ENCODE measurements around the gene CHST14.

DNA sequence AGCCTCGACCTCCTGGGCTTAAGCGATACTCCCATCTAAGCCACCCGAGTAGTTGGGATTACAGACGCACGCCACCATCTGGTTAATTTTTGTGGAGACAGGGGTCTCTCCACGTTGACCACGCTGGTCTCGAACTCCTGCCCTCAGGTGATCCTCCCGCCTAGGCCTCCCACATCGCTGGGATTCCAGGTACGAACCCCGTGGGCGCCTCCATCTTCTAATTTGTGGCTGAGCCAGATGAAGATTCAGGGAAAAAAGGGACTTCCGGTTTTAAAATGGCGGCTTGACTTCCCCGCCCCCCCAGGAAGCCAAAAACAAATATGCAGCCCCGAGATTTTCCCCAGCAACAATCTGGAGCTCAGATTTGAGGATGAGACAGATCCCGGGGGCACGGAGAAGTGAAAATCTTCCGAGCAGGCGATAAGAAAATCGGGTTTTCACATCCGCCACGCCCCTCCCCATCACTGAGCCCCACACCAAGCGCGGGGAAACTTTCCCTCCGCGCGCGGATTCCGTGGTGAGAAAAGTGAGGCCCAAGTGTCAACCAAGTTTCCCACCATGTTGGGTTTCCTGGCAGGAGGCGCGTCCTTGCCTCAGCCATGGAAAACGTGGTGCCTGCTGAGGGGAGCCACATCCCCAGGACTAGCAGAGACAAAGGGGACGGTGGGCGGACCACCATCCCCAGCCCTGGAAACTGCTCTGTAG, 15.4 kb downstream of the CHST14 start:
- TF ChIP-seq, protein P1, sequence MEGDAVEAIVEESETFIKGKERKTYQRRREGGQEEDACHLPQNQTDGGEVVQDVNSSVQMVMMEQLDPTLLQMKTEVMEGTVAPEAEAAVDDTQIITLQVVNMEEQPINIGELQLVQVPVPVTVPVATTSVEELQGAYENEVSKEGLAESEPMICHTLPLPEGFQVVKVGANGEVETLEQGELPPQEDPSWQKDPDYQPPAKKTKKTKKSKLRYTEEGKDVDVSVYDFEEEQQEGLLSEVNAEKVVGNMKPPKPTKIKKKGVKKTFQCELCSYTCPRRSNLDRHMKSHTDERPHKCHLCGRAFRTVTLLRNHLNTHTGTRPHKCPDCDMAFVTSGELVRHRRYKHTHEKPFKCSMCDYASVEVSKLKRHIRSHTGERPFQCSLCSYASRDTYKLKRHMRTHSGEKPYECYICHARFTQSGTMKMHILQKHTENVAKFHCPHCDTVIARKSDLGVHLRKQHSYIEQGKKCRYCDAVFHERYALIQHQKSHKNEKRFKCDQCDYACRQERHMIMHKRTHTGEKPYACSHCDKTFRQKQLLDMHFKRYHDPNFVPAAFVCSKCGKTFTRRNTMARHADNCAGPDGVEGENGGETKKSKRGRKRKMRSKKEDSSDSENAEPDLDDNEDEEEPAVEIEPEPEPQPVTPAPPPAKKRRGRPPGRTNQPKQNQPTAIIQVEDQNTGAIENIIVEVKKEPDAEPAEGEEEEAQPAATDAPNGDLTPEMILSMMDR (IDR thresholded peaks at IDR 0.05), result no peak
- TF ChIP-seq RAD21 (IDR thresholded peaks at IDR 0.05; ENCODE audit: low read length) (no peak), TAF1 (IDR thresholded peaks at IDR 0.05; ENCODE audit: borderline replicate concordance, low read depth, low read length) (no peak), EZH2phosphoT487 (IDR thresholded peaks at IDR 0.05; ENCODE audit: borderline replicate concordance, low read depth) (no peak), POLR2AphosphoS5 (IDR thresholded peaks at IDR 0.05; ENCODE audit: low read depth, low read length) (no peak)
- TF ChIP-seq, protein P2, sequence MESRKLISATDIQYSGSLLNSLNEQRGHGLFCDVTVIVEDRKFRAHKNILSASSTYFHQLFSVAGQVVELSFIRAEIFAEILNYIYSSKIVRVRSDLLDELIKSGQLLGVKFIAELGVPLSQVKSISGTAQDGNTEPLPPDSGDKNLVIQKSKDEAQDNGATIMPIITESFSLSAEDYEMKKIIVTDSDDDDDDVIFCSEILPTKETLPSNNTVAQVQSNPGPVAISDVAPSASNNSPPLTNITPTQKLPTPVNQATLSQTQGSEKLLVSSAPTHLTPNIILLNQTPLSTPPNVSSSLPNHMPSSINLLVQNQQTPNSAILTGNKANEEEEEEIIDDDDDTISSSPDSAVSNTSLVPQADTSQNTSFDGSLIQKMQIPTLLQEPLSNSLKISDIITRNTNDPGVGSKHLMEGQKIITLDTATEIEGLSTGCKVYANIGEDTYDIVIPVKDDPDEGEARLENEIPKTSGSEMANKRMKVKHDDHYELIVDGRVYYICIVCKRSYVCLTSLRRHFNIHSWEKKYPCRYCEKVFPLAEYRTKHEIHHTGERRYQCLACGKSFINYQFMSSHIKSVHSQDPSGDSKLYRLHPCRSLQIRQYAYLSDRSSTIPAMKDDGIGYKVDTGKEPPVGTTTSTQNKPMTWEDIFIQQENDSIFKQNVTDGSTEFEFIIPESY (IDR thresholded peaks at IDR 0.05; ENCODE audit: borderline replicate concordance, low read depth), result no peak
- TF ChIP-seq, protein P3, sequence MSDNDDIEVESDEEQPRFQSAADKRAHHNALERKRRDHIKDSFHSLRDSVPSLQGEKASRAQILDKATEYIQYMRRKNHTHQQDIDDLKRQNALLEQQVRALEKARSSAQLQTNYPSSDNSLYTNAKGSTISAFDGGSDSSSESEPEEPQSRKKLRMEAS (IDR thresholded peaks at IDR 0.05; ENCODE audit: low read depth), result no peak
- TF ChIP-seq, protein P4, sequence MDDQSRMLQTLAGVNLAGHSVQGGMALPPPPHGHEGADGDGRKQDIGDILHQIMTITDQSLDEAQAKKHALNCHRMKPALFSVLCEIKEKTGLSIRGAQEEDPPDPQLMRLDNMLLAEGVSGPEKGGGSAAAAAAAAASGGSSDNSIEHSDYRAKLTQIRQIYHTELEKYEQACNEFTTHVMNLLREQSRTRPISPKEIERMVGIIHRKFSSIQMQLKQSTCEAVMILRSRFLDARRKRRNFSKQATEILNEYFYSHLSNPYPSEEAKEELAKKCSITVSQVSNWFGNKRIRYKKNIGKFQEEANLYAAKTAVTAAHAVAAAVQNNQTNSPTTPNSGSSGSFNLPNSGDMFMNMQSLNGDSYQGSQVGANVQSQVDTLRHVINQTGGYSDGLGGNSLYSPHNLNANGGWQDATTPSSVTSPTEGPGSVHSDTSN (IDR thresholded peaks at IDR 0.05), result no peak

Data from SK-N-SH (cell line).